Liver (tissue), 9 donors: ENCODE data around the gene PTAR1. TPM values are rescaled to one million over a fixed set of nuclear protein-coding genes. Genes with fewer than 3 reads are reported as not detected.

ENCODE experiments used
- DNase-seq: peaks from one replicate; pipeline ENCODE4 v3.0.0-alpha.2; 2017; ENCODE audit warnings: low spot score
- H3K27ac ChIP-seq, 2 donors: one replicate each; pipeline ENCODE4 v1.7.0; 2013; ENCODE audit warnings: inconsistent platforms in 2 of 2, low read length in 2 of 2, control low read depth in 1 of 2, low read depth in 1 of 2, mild to moderate bottlenecking in 1 of 2
- H3K27me3 ChIP-seq, 4 donors: one replicate each; pipeline versions ENCODE4 v1.6.1 to v1.7.0; 2013; ENCODE audit warnings: low read length in 3 of 4, inconsistent platforms in 1 of 4, mild to moderate bottlenecking in 1 of 4, moderate library complexity in 1 of 4; ENCODE audit not compliant: control insufficient read depth in 4 of 4, insufficient read depth in 4 of 4
- H3K36me3 ChIP-seq, 4 donors: one replicate each; pipeline versions ENCODE4 v1.6.1 to v1.7.0; 2013; ENCODE audit warnings: low read length in 3 of 4, mild to moderate bottlenecking in 3 of 4, low read depth in 1 of 4, moderate library complexity in 1 of 4; ENCODE audit not compliant: control insufficient read depth in 4 of 4, insufficient read depth in 3 of 4
- H3K4me1 ChIP-seq, 4 donors: one replicate each; pipeline versions ENCODE4 v1.6.1 to v1.7.0; 2013; ENCODE audit warnings: low read length in 3 of 4, mild to moderate bottlenecking in 3 of 4, moderate library complexity in 1 of 4; ENCODE audit not compliant: control insufficient read depth in 4 of 4, insufficient read depth in 4 of 4
- H3K4me3 ChIP-seq, 3 donors: one replicate each; pipeline versions ENCODE4 v1.6.1 to v1.7.0; 2013; ENCODE audit warnings: low read length in 3 of 3, control low read depth in 1 of 3, low read depth in 1 of 3, mild to moderate bottlenecking in 1 of 3
- H3K9ac ChIP-seq, 2 donors: one replicate each; pipeline ENCODE4 v1.7.0; 2013; ENCODE audit warnings: low read length in 2 of 2, mild to moderate bottlenecking in 2 of 2, moderate library complexity in 2 of 2, control low read depth in 1 of 2, low read depth in 1 of 2
- H3K9me3 ChIP-seq, 4 donors: one replicate each; pipeline versions ENCODE4 v1.6.1 to v1.7.0; 2013; ENCODE audit warnings: low read length in 3 of 4; ENCODE audit not compliant: control insufficient read depth in 4 of 4
- FOXA2 ChIP-seq: IDR thresholded peaks from 2 replicates; pipeline ENCODE4 v1.6.1; 2016; ENCODE audit warnings: antibody characterized with exemption
- GABPA ChIP-seq, 2 donors: IDR thresholded peaks in 1 of 2; conservative IDR thresholded peaks in 1 of 2; 2 replicates each; pipeline ENCODE4 v1.6.1; 2016; ENCODE audit warnings: antibody characterized with exemption in 2 of 2, mild to moderate bottlenecking in 1 of 2, moderate library complexity in 1 of 2
- NR2F2 ChIP-seq: IDR thresholded peaks from 2 replicates; pipeline ENCODE4 v1.6.1; 2016; ENCODE audit warnings: antibody characterized with exemption
- RAD21 ChIP-seq, 2 donors: IDR thresholded peaks; 2 replicates each; pipeline ENCODE4 v1.6.1; 2016; ENCODE audit warnings: antibody characterized with exemption in 2 of 2, mild to moderate bottlenecking in 2 of 2
- REST ChIP-seq: IDR thresholded peaks from 2 replicates; pipeline ENCODE4 v1.6.1; 2016; ENCODE audit warnings: antibody characterized with exemption, mild to moderate bottlenecking
- YY1 ChIP-seq: IDR thresholded peaks from 2 replicates; pipeline ENCODE4 v1.6.1; 2016; ENCODE audit warnings: antibody characterized with exemption, mild to moderate bottlenecking
- ZBTB33 ChIP-seq: IDR thresholded peaks from 2 replicates; pipeline ENCODE4 v1.6.1; 2016; ENCODE audit warnings: antibody characterized with exemption
- WGBS: extraction: QIAGEN DNeasy Blood & Tissue Kit; methylation state at CpG from one replicate; pipeline ENCODE4 v1.1.7; 2013; 5-methylcytosine and 5-hydroxymethylcytosine counted together
- polyA plus RNA-seq, 2 donors: library from polyadenylated mRNA; stranded (reverse) in 1 of 2; unstranded in 1 of 2; fragments of 200-250 nt in 1 of 2; fragments of >200 nt in 1 of 2; fragmentation: Nextera tagmentation in 1 of 2; extraction: Ambion mirVana in 1 of 2; gene quantifications; one replicate each; pipeline versions ENCODE4 v1.2.1 to v1.2.3, GENCODE V29; 2013 to 2015
- total RNA-seq, 2 donors: library from RNA; depleted of rRNA; stranded (reverse); fragments of >200 nt; gene quantifications; one replicate each; pipeline ENCODE4 v1.2.3, GENCODE V29; 2014
- TF ChIP-seq, protein P1 (sequence below): fragments of 150-350 bp; IDR thresholded peaks from 2 replicates; pipeline ENCODE4 v1.5.1; 2017; ENCODE audit warnings: improper control_type of control experiment, low read depth, low read length; ENCODE audit not compliant: missing input control
- donor health status: healthy.
- donor health status: healthy.
- donor health status: healthy.
- donor health status: healthy.
- donor health status: healthy.

The PTAR1 gene
- total and polyA plus RNA-seq, 4 donors: 5.4 to 67.9 (median 28.7) TPM

DNA sequence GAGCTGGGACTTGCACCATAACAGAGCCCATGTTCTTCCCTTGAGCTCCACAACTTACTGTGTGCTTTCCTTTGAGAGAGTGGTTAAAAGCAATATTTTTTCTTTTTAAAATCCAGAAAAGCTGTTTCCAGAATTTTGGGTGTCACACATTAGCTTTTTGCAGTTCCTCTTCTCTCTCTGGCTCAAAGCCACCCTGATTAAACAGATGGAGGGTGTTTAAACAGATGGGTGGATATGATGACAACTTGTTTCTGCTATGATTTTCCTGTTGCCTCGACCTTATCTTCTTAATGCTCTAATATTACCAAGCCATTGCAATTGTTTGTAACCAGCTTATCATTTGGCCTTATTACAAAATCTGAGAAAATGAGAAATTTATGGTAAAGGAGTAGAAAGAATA lies 37.9 kb upstream of the PTAR1 start (continued):
- TF ChIP-seq, protein P1, sequence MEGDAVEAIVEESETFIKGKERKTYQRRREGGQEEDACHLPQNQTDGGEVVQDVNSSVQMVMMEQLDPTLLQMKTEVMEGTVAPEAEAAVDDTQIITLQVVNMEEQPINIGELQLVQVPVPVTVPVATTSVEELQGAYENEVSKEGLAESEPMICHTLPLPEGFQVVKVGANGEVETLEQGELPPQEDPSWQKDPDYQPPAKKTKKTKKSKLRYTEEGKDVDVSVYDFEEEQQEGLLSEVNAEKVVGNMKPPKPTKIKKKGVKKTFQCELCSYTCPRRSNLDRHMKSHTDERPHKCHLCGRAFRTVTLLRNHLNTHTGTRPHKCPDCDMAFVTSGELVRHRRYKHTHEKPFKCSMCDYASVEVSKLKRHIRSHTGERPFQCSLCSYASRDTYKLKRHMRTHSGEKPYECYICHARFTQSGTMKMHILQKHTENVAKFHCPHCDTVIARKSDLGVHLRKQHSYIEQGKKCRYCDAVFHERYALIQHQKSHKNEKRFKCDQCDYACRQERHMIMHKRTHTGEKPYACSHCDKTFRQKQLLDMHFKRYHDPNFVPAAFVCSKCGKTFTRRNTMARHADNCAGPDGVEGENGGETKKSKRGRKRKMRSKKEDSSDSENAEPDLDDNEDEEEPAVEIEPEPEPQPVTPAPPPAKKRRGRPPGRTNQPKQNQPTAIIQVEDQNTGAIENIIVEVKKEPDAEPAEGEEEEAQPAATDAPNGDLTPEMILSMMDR: no peak
- TF ChIP-seq YY1 (no peak), RAD21 (IDR thresholded peaks at IDR 0.05) (no peak)

- H3K27ac ChIP-seq: no peak overlapping the region
- no peak overlapping the region for H3K4me3 ChIP-seq
- TF ChIP-seq ZBTB33 (no peak), REST (no peak), FOXA2 (no peak)
- peaks cover 0 to 6% (median 0%) of the 10 kb centered on the region in 4 donors for H3K27me3 ChIP-seq
- no peaks in the 10 kb centered on the region for H3K36me3 ChIP-seq
- no peak overlapping the region for H3K9ac ChIP-seq
- no peaks in the 10 kb centered on the region for H3K4me1 ChIP-seq
- DNase-seq: no peak
- H3K9me3 ChIP-seq: no peaks in the 10 kb centered on the region
- WGBS: 92% methylated on average over 3 of the region's 3 CpGs
These were observed 34.5 kb upstream of the PTAR1 start for GRCh38 chr9:69794356-69794755.

DNA sequence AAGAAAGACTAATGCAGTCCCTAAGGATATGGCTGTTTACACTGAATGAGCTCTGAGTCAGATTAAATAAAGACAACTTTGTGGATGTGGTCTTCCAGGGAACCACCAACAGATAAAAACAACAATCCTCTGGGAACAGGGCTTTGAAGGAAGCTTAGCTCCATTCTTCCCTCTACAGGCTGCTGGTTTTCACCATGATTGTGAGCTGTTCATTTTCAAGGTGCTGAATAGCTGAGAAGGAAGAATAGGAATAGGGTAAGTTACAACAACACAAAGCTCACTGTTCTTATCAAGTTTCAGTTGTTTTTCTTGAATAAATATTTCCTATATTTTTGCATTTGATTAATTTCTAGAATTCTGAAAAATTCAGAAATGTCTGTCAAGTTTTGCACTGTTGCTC lies 25.9 kb upstream of the PTAR1 start:
- Histone ChIP-seq H3K36me3 (no peaks in the 10 kb centered on the region), H3K27me3 (no peaks in the 10 kb centered on the region), H3K4me1 (no peaks in the 10 kb centered on the region), H3K9me3 (no peaks in the 10 kb centered on the region), H3K4me3 (no peak overlapping the region), H3K27ac (no peak overlapping the region), H3K9ac (no peak overlapping the region)
- TF ChIP-seq NR2F2 (no peak), RAD21 (IDR thresholded peaks at IDR 0.05) (peak in 1 of 2 donors; percentile 68), REST (peak; percentile 91), GABPA (IDR thresholded peaks at IDR 0.05 in 1 of 2, conservative IDR thresholded peaks at IDR 0.05 in 1 of 2) (no peak)
- DNase-seq: no peak
